NCI-H748 (cell line): Measurements from ENCODE around the gene POLE.
"Not testable (repeated sequence)": the region's sequence is repeated elsewhere in the genome, so short reads cannot be mapped to it uniquely, and the experiment has no call there.

Experiments used
- DNase-seq: peaks from one replicate; lab custom pipeline; 2025; ENCODE audit not compliant: unreplicated experiment; lab: John Stamatoyannopoulos, UW

POLE gene

GRCh38 chr12:132719141-132719953 is 32.2 kb upstream of the POLE start:
- no peak for DNase-seq

- no peak for DNase-seq
Measured at GRCh38 chr12:132718644-132719043, 31.5 kb upstream of the POLE start.

DNA sequence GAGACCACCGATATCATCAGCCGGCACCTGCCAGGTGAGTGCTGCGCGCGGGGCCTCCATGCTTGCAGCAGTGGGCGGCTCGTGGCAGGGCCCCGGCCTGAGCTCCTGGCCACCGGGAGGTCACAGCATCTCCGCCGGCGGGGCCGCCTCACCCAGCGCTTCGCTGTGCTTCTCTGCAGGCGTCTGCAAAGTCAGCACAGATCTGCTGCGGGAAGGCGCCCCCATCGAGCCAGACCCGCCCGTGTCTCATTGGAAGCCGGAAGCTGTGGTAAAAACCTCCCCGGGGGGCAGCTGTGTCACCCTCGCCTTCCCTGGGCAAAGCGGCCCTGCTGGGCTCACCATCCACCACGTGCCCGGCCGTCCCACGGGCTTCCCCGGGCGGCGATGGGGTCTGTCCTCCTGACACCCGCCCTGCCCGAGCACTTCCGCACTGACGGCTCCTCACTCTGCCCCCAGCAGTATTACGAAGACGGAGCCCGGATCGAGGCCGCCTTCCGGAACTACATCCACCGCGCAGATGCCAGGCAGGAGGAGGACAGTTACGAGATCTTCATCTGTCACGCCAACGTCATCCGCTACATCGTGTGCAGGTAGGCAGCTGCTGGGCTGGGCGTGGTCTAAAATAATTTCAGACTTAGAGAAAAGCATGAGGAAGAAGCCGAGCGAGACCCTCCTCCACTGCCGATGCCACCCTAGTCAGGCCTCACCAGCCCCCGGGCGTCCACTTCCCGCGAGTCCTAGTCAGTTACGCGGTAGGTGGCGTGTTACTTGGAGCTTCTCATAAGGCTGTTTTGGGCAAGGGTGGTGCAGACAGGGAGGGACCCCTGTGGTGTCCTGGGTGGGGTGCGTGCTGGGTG is 30.6 kb upstream of the POLE start:
- DNase-seq: no peak

- no peak for DNase-seq
Measured at GRCh38 chr12:132717011-132717410, 29.9 kb upstream of the POLE start.

- DNase-seq: no peak
Measured at GRCh38 chr12:132716356-132716755, 29.2 kb upstream of the POLE start.

DNA sequence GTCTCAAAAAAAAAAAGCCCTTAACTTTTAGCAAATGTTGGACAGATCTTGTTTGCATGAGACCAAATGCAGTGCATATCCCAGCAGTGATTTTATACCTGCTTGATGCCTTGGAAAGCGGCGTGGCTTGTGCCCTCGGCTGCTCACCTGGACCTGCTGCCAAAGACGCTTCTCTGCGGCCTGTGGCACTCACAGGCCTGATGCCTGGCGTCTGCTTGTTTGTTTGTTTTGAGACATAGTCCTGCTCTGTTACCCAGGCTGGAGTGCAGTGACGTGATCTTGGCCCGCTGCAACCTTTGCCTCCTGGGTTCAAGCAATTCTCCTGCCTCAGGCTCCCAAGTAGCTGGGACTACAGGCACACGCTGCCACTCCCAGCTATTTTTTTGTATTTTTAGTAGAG is 28.7 kb upstream of the POLE start:
- no peak for DNase-seq

DNA sequence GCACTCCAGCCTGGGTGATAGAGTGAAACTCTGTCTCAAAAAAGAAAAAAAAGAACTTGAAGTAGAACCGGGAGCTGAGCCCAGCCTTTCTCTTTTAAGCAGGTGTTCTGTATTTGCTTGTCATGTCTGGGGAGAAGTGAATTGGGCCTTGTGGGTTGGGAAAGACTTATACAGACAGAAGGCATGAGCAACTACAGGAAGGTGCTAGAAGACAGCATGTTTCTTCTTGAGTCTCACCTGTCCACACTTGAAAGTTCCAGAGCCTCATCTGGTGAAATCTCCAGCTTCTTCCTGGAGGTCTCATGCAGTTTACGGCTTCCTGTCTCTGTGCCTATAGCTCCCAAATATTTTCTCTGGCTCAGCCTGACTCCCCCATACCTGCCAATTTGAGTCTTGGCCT is 26.0 kb upstream of the POLE start:
- no peak for DNase-seq

DNA sequence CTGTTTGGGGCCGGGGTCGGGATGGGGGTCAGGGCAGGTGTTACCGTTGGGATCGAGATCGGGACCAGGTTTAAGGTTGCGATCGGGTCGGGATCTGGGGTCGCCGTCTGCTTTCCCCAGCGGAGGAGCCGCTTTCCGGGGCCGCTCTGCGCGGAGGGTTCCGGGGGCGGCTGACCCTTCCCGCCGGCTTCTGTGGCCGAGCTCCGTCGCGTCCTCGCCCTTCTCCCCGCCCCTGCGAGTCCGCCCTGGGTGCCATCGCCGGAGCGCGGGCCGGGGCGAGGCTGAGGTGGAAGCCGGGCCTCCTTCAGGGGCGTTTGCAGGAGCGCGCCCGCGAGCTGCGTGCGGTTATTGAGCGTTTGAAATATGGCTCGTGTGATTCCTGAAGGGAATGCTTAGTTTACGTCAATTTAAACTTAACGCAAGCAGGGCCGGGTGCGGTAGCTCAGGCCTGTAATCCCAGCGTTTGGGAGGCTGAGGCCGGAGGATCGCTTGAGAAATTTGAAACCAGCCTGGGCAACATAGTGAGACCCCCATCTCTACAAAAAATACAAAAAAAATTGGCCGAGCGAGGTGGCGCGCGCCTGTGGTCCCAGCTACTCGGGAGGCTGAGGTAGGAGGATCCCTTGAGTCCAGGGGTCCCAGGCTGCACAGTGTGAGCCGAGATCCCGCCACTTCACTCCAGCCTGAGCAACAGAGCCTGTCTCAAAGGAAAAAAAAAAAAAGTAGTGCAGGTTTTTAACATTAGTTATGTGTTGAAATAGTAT is 24.1 kb upstream of the POLE start:
- peak; percentile 47 for DNase-seq

DNA sequence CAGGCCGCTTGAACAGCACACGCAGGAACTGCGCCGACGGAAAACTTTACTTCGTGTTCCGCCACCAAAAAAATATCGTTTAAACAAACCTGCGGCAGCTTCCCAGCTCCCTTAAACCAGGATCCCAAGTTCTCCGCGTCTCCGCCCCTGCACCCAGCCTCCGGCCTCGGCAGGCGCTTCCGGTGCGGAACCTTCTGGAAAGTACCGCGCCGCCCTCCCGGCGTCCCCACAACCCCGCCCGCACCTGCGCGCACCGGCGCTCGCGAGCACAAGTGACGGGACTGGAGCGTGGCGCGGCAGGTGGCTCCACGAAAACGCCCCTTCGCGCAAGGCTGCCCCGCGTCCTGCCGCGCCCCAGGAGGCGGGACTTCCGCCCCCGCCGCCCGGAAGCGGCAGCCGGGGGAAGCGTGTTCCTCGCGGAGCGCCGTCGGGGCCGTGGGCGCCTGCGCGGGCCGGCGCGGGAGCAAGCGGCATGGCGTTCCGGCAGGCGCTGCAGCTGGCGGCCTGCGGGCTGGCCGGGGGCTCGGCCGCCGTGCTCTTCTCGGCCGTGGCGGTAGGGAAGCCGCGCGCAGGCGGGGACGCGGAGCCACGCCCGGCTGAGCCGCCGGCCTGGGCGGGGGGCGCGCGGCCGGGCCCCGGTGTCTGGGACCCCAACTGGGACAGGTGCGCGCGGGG is 23.4 kb upstream of the POLE start, which contains the start of gene PGAM5:
TSS of gene PGAM5 (plus strand) at position 438 of the 675 bp plus-strand sequence. CDS start at position 473, 35 bp downstream.
- DNase-seq: peak; percentile 92

- DNase-seq: peak; percentile 49
Measured at GRCh38 chr12:132710043-132710404, 22.9 kb upstream of the POLE start.

GRCh38 chr12:132708150-132708549 is 21.0 kb upstream of the POLE start:
- DNase-seq: no peak

DNA sequence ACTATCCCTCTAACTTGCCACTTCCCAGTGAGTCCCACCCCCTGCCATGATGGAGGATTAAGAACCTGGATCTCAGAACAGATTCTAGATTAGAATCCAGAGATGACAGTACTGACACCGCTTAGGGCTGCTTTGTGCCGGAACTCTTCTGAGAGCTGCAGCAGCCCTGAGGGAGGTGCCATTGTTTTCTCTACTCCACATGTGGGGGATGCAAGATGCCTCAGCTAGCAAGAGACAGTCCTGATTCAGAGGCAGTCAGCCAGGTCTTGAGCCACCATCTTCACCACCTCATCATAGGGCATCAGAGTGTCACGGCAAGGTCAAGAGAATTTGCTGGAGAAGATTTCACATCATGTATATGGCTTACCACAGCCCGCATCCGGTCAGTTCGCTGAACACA is 20.1 kb upstream of the POLE start:
- no peak for DNase-seq

GRCh38 chr12:132703641-132704040 is 16.5 kb upstream of the POLE start:
- DNase-seq: no peak

- DNase-seq: no peak
Measured at GRCh38 chr12:132702640-132703039, 15.5 kb upstream of the POLE start.

DNA sequence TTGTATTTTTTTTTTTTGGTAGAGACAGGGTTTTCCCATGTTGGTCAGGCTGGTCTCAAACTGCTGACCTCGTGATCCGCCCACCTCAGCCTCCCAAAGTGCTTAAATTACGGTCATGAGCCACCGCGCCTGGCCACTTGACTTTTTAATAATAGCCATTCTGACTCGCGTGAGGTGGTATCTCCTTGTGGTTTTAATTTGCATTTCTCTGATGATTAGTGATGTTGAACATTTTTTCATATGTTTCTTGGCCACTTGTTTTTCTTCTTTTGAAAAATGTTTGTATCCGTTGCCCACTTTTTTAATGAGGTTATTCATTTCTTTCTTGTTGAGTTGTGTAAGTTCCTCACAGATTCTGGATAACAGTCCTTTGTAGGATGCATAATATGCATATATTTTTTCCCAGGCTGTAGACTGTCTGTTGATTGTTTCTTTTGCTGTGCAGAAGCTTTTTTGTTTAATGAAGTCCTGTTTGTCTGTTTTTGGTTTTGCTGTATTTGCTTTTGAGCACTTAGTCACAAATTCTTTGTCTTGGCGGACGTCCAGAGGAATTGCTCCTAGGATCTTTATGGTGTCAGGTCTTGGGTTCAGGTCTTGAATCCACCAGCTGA is 13.2 kb upstream of the POLE start:
- DNase-seq: no peak

- no peak for DNase-seq
Measured at GRCh38 chr12:132698341-132698740, 11.2 kb upstream of the POLE start.

DNA sequence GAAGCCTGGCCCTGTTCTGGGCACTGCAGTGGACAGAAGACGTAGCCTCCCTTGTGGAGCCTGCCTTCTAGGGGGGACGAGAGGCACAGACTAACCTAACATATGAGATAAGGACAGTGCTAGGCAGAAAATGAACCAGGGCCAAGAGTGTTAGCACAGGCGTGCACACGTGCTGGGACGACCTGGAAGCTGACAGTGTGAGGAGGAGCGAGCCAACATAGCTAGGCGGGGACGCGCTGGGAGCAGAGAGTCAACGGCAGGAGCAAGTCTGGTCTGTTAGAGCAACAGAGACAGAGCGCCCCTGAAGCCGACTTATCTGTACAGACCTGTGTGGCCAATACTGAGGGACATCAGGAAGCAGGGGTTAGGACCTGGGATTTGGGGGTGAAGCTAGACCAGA is 8.3 kb upstream of the POLE start:
- no peak for DNase-seq

DNA sequence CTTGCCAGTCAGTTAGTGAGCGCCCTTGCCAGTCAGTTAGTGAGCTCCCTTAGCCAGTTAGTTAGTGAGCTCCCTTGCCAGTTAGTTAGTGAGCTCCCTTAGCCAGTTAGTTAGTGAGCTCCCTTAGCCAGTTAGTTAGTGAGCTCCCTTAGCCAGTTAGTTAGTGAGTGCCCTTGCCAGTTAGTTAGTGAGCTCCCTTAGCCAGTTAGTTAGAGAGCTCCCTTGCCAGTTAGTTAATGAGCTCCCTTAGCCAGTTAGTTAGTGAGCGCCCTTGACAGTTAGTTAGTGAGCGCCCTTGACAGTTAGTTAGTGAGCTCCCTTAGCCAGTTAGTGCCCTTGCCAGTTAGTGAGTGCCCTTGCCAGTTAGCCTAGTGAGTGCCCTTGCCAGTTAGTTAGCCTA is 7.7 kb upstream of the POLE start:
- not testable (repeated sequence) for DNase-seq

- not testable (repeated sequence) for DNase-seq
Measured at GRCh38 chr12:132692030-132692429, 4.9 kb upstream of the POLE start.

- DNase-seq: no peak
Measured at GRCh38 chr12:132690112-132690511, 3.0 kb upstream of the POLE start.
